ENCODE data around the gene BCL2.

- TF ChIP-seq CTCF (IDR thresholded peaks at IDR 0.05) (no peak), RAD21 (IDR thresholded peaks at IDR 0.05; ENCODE audit: low read length) (no peak), FOXJ3 (CRISPR knock-in tag; IDR thresholded peaks at IDR 0.05) (no peak), ELF1 (IDR thresholded peaks at IDR 0.05) (no peak), POLR2AphosphoS5 (IDR thresholded peaks at IDR 0.05; ENCODE audit: low read depth, low read length) (no peak), YY1 (IDR thresholded peaks at IDR 0.05; ENCODE audit: low read depth) (no peak), EP300 (IDR thresholded peaks at IDR 0.05; ENCODE audit: borderline replicate concordance in 1 of 2, low read depth in 1 of 2, low read length in 1 of 2) (no peak), MXI1 (IDR thresholded peaks at IDR 0.05; ENCODE audit: low read depth, low read length) (no peak), CHD2 (IDR thresholded peaks at IDR 0.05; ENCODE audit: low read length, partially characterized antibody) (no peak), MAX (IDR thresholded peaks at IDR 0.05; ENCODE audit: low read depth) (no peak)
These were observed 3.7 kb downstream of the BCL2 start for GRCh38 chr18:63315876-63316275.

Data from SK-N-SH (cell line).